HG02571 (cell line): Measurements from ENCODE around the gene XRN2.

Source experiments
- ATAC-seq: cut with Tn5 transposase; IDR thresholded peaks from one replicate; pipeline ENCODE4 v1.9.1; 2021; ENCODE audit warnings: mild to moderate bottlenecking, moderate library complexity; ENCODE audit not compliant: unreplicated experiment

Gene XRN2

GRCh38 chr20:21303061-21303871 is at the start of gene XRN2:
Gene XRN2, plus strand, starts transcription at chr20:21303331. Its CDS starts 68 bp downstream, at chr20:21303399.
- peak; percentile 89 for ATAC-seq

GRCh38 chr20:21257192-21257591 is 45.9 kb upstream of the XRN2 start:
- no peak for ATAC-seq

GRCh38 chr20:21258411-21258810 is 44.7 kb upstream of the XRN2 start:
- no peak for ATAC-seq

- no peak for ATAC-seq
Measured at GRCh38 chr20:21259346-21259745, 43.8 kb upstream of the XRN2 start.

GRCh38 chr20:21262812-21263211 is 40.3 kb upstream of the XRN2 start:
- no peak for ATAC-seq

- ATAC-seq: no peak
Measured at GRCh38 chr20:21265261-21266190, 37.6 kb upstream of the XRN2 start.

- no peak for ATAC-seq
Measured at GRCh38 chr20:21266191-21266536, 37.0 kb upstream of the XRN2 start.

GRCh38 chr20:21269772-21270171 is 33.4 kb upstream of the XRN2 start:
- no peak for ATAC-seq

- ATAC-seq: no peak
Measured at GRCh38 chr20:21270806-21271205, 32.3 kb upstream of the XRN2 start.

GRCh38 chr20:21272279-21272678 is 30.9 kb upstream of the XRN2 start:
- peak; percentile 54 for ATAC-seq

- ATAC-seq: peak; percentile 57
Measured at GRCh38 chr20:21272679-21273078, 30.5 kb upstream of the XRN2 start.

- no peak for ATAC-seq
Measured at GRCh38 chr20:21273755-21274386, 29.3 kb upstream of the XRN2 start.

- no peak for ATAC-seq
Measured at GRCh38 chr20:21278829-21279228, 24.3 kb upstream of the XRN2 start.

- no peak for ATAC-seq
Measured at GRCh38 chr20:21279706-21280521, 23.2 kb upstream of the XRN2 start.

- no peak for ATAC-seq
Measured at GRCh38 chr20:21280522-21281016, 22.6 kb upstream of the XRN2 start.

- ATAC-seq: no peak
Measured at GRCh38 chr20:21286775-21287174, 16.4 kb upstream of the XRN2 start.

- ATAC-seq: no peak
Measured at GRCh38 chr20:21288587-21289370, 14.4 kb upstream of the XRN2 start.

GRCh38 chr20:21289651-21290050 is 13.5 kb upstream of the XRN2 start:
- no peak for ATAC-seq

- ATAC-seq: no peak
Measured at GRCh38 chr20:21291026-21291425, 12.1 kb upstream of the XRN2 start.

- no peak for ATAC-seq
Measured at GRCh38 chr20:21294755-21295154, 8.4 kb upstream of the XRN2 start.
